HG03095 (cell line): ENCODE measurements around the gene GNB1L.
"Not testable (repeated sequence)": the region's sequence is repeated elsewhere in the genome, so short reads cannot be mapped to it uniquely, and the experiment has no call there.

Source experiments
- ATAC-seq: cut with Tn5 transposase; IDR thresholded peaks from one replicate; pipeline ENCODE4 v1.9.1; 2021; ENCODE audit warnings: moderate library complexity; ENCODE audit not compliant: unreplicated experiment

Gene GNB1L

GRCh38 chr22:19890502-19891316 lies 36.0 kb upstream of the GNB1L start:
- no peak for ATAC-seq

- no peak for ATAC-seq
These were observed 35.3 kb upstream of the GNB1L start for GRCh38 chr22:19889951-19890350.

- ATAC-seq, result no peak
These were observed 33.6 kb upstream of the GNB1L start for GRCh38 chr22:19888131-19888746.

DNA sequence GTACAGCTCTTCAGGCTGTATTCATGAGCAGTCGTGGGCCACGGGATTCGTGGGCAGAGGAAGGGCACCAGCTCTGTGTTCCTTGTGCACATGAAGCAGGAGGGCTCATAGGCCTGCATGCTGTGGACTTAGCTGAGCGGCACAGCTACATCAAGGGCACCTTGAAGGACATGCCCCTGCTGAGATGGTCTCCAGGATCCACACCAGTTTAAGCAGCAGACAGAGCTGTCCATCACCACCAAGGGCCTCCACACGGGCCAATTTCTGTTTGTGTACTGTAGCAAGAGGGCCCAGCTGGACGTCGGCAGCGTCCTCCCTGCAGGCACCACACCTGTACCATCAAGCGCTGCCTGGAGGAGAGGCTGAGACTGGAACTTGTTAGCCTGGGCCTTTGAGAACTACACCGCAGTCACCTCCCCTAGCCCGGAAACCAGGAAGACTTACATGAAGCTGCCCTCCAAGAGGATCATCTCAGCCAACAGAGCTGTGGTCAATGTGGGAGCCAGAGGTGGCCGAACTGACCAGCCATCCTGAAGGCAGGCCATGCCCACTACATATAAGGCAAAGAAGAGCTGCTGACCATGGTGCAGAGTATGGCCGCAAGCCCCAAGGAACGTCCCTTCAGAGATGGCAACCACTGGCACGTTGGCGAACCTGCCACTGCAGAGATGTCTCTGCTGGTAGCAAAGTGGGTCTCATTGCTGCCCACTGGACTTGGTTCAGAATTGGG lies 32.7 kb upstream of the GNB1L start:
- no peak for ATAC-seq

- ATAC-seq, result no peak
These were observed 32.1 kb upstream of the GNB1L start for GRCh38 chr22:19886605-19887255.

- no peak for ATAC-seq
These were observed 31.3 kb upstream of the GNB1L start for GRCh38 chr22:19885841-19886592.

DNA sequence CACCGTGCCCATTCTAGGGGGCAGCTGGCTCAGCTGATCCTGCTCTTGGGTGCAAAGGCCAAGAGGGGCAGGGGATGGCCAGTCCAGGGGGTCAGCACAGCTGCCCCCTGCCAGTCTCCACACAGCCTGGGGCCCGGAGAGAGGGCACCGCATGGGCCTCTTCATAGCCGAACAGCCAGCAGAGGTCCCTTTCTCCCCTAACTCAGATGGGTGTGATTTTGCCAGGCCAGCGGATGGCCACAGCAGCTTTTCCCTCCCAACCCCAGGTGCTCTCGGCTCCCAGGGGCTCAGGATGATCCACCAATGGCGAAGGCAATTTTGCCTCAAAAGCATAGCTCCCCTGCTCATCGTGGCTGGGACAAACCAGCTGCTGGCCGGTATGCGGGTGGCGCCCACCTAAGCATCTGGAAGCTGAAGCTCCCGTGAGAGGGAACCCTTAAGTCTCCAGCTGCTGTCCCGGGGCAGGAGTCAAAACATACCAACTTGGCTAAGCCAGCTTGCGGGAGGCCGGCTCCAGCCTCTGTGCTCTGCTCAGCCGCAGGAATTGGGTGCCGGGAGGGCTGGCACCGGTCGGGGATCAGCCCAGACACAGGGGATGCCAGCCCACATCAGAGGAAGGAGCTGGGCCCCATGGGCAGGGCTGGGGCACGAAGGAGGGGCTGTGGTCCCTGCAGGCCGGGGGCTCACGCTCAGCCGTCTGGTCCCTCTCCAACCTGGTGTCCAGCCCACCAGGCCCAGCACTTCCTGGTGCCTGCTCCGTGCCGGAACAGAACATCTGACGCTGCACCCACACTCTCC lies 30.5 kb upstream of the GNB1L start:
- no peak for ATAC-seq

GRCh38 chr22:19884161-19884953 lies 29.7 kb upstream of the GNB1L start:
- ATAC-seq, result no peak

GRCh38 chr22:19883446-19883845 lies 28.8 kb upstream of the GNB1L start:
- not testable (repeated sequence) for ATAC-seq

DNA sequence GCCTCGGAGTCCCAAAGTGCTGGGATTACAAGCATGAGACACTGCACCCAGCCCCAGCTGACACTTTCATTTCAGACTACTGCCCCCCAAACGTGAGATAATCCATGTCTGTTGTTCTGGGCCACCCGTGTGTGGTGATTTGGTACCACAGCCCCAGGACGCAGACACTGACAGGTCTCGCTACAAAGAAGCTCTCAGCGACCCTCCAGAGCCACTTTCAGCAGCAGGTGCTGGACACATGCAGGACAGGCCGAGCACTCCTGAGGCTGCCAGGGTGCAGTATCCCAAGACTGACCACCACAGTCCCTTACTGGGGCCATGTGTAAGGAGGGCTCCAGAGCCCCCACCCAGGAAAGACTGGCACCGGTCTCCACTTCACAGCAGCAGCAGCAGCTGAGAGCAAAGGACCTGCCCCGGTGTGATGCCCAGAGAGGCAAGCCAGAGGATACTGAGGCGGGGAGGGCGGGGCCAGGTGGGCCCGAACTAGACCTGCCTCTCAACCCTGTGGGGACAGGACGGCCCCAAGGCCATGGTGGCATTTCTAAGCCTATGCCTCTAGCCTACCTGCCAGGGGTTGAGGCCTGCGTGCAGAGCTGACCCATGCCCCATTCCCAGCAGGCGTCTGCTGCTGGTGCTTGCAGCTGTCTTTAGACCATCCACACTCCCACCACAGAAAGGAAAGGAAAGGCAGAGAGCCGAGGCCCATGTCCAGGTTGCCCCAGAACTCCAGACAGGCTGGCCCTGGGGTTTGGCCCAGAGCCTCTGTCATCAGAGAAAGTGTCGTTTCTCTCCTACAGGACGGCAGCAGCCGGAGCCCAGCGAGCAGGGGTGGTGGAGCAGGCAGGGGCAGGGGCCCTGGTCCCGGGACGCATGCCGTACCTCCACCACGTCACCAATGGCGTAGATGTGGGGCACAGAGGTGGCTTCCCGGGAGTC lies 28.0 kb upstream of the GNB1L start:
- no peak for ATAC-seq

DNA sequence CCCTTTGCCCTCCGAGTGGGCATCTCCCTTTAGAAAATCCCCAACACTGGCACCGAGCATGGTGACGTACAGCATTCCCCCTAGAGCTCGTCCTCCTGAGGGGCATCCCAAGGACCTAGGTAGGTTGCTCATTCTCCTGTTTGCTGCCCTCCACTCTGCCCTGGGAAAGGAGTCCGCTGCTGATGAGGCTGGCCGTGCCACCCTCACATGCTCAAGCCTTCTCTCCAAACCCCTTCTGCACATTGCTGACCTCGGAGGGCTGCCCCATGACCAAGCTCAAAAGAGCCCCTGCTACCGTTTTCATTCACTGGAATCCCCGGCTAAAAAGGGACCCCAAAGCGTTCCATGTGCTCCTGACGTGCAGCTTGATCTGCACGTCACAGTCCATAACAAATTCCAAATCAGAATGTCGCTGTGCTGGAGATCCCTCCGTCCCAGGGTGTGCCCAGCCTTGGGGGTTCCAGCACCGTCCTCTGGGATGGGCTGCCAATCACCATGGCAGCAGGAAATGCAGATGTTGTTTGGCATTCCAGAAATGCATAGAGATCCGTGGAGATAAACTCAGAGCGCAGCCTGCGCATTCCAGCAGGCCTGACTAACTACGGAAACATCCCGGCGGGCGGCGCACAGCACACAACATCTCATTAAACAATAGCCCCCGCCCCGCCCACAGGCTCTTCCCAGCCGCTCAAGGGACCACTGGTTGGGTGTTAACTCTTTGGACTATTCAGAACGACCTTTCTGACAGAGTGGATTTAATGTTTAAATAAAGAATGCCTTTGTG lies 26.3 kb upstream of the GNB1L start:
- ATAC-seq, result no peak

DNA sequence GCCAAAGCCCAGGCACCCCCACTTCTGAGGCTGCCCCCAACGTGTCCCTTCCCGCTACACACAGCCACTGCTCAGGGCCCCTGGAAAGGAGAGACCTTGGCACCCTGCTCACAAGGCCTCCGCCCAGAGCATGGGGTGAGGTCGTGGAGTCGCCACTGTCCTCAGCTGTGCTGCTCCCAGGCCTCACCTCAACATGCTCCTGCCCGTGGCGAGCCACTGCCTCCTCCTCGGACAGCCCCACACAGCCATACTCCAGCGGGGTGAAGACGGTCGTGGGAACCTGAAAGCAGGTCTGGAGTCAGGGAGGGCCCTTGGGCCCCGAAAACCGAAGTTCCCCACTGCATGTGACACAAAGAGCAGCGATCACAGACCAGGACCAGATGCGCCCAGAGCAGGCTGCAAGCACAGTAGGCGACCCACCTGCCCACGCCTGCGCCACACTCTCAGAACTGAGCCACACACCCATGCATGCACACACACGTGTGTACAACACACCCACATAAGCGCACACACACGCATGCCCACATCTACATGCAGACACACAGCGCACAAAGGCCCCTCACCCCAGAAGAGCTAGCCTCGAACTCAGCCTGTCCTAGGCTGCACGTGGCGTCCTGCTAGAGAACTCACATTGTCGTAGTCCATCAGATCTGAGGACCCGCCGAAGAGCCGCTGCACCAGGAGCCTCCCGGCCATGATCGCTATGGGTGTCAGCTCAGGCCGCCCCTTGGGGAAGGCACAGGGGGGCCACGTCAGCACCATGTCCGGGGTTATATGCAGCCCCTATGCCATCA lies 25.5 kb upstream of the GNB1L start:
- no peak for ATAC-seq

DNA sequence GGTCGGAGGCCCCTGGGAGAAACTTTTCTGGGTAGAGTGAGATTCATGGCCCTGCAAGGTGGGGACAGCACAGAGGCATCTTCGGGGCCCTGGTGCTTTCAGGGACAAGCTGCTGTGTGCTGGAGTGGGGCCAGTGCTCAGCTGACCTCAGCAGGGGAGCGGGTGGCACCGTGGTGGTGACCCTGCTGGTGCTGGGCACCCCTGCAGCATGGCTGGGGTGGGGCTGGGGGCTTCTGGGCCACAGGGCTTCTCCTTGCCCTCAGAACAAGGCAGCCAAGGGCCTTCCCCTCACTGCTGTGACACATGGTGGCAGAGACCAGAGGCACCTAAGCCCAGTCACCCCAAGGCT lies 24.9 kb upstream of the GNB1L start:
- ATAC-seq, result no peak

DNA sequence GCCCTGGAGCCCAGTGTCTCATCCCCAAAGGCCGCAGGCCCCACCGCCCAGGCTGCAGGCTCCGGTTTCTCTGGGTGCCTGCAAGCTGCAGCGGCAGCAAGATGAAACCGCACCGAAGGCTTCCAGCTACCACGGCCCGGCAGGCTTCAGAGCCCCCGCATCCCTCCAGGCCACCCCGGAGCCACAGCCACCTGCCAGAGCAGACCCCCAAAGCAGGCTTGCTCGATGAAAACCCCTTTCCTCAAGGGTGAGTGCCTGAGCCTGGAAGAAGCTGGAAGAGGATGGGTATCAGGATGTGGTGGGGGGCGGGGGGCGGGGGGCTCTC lies 24.5 kb upstream of the GNB1L start:
- ATAC-seq, result no peak

DNA sequence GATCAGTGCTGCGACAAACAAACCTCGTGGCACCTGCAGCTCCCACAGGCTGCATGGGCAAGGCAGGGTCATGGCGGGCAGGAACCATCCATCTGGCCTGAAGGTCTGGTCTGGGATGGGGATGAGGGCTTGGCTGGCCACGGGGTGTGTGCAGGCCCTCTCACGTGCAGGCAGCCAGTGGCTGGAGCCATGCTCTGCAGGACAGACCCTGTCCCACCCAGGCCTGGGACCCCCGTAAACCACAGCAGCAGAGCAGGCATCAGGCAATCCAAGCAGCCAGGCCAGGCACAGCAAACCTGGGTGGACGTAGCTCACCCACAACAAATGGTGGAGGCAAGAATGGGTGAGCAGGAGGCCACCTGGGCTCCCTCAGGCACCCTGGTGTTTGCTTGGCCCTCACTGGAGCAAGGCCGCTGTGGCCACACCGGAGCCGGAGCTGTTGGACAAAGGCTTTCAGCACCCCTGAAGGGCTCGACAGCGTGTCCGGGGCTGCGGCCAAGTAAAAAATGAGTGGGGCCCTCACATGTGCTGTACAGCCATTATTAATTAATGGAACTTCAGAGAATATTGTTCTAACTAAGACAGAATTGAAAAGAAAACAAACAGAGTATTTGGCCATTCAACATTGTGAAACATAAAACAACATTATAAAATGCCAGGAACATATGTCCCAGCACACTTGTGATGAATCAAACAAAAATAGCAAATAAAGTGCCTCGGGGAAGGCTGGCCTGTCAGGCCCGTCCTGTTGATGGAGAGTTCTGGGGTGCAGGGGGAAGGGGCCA lies 24.0 kb upstream of the GNB1L start:
- ATAC-seq, result no peak
